GM12878 (cell line): ENCODE measurements around the gene TPPP3.

ENCODE experiments used
- CBFB ChIP-seq: IDR thresholded peaks from 2 replicates; pipeline ENCODE4 v1.6.1; 2016; ENCODE audit warnings: antibody characterized with exemption, low read depth
- CHD4 ChIP-seq: fragments of 200-600 bp; sonication (generic); IDR thresholded peaks from 2 replicates; pipeline ENCODE4 v1.6.1; 2016; ENCODE audit warnings: mild to moderate bottlenecking
- CREB1 ChIP-seq: IDR thresholded peaks from 2 replicates; pipeline ENCODE4 v1.6.1; 2012; ENCODE audit warnings: low read depth, mild to moderate bottlenecking, inconsistent platforms
- CTCF ChIP-seq, 3 experiments: IDR thresholded peaks in 2 of 3; conservative IDR thresholded peaks in 1 of 3; 2 replicates each; pipeline ENCODE4 v1.5.1; 2011; ENCODE audit warnings: low read depth in 3 of 3, low read length in 3 of 3, mild to moderate bottlenecking in 3 of 3, control low read depth in 2 of 3, moderate library complexity in 2 of 3, inconsistent platforms in 1 of 3, mixed read lengths in 1 of 3; ENCODE audit not compliant: control insufficient read depth in 2 of 3, insufficient read depth in 1 of 3; ENCODE audit errors: extremely low read depth in 1 of 3
- ETV6 ChIP-seq, 2 experiments: fragments of 450-650 bp in 1 of 2; IDR thresholded peaks in 1 of 2; conservative IDR thresholded peaks in 1 of 2; 2 replicates each; pipeline ENCODE4 v1.6.1; 2014; ENCODE audit warnings: antibody characterized with exemption in 1 of 2, borderline replicate concordance in 1 of 2, low read depth in 1 of 2, mild to moderate bottlenecking in 1 of 2, moderate library complexity in 1 of 2
- FOS ChIP-seq: IDR thresholded peaks from 3 replicates; pipeline ENCODE4 v1.6.1; 2011; ENCODE audit warnings: borderline replicate concordance; ENCODE audit not compliant: insufficient read length; ENCODE audit errors: extremely low read depth
- GABPA ChIP-seq: IDR thresholded peaks from 2 replicates; pipeline ENCODE4 v1.6.1; 2014; ENCODE audit warnings: antibody characterized with exemption, low read depth, mild to moderate bottlenecking, inconsistent platforms
- IKZF2 ChIP-seq, 2 experiments: fragments of 450-650 bp; IDR thresholded peaks; 2 replicates each; pipeline ENCODE4 v1.6.1; 2017; ENCODE audit warnings: mild to moderate bottlenecking in 2 of 2, moderate library complexity in 2 of 2
- JUND ChIP-seq: IDR thresholded peaks from 2 replicates; pipeline ENCODE4 v1.6.1; 2012; ENCODE audit warnings: low read depth, mild to moderate bottlenecking, low read length, improper control_type of control experiment, moderate library complexity
- NFIC ChIP-seq: IDR thresholded peaks from 2 replicates; pipeline ENCODE4 v1.6.1; 2012; ENCODE audit warnings: low read depth, mild to moderate bottlenecking, inconsistent platforms, low read length, moderate library complexity
- NFYB ChIP-seq: IDR thresholded peaks from 2 replicates; pipeline ENCODE4 v1.6.1; 2011; ENCODE audit warnings: low read depth, mild to moderate bottlenecking, low read length, improper control_type of control experiment, moderate library complexity; ENCODE audit not compliant: insufficient read depth
- RAD21 ChIP-seq: IDR thresholded peaks from 2 replicates; pipeline ENCODE4 v1.6.1; 2011; ENCODE audit warnings: mild to moderate bottlenecking, low read depth, low read length, moderate library complexity; ENCODE audit not compliant: insufficient read depth
- ZNF274 ChIP-seq: IDR thresholded peaks from one replicate; pipeline ENCODE4 v1.8.0; 2011; ENCODE audit not compliant: insufficient read length, insufficient read depth
- TF ChIP-seq, protein P1 (sequence below): fragments of 450-650 bp; conservative IDR thresholded peaks from 2 replicates; pipeline ENCODE4 v1.6.1; 2017; ENCODE audit warnings: mild to moderate bottlenecking, moderate library complexity

GRCh38 chr16:67399749-67400704, 6.7 kb upstream of the TPPP3 start:
- TF ChIP-seq NFYB (no peak), RAD21 (no peak), IKZF2 (IDR thresholded peaks at IDR 0.05) (no peak), NFIC (no peak), CBFB (no peak), JUND (no peak), FOS (no peak), CTCF (IDR thresholded peaks at IDR 0.05 in 2 of 3, conservative IDR thresholded peaks at IDR 0.05 in 1 of 3; ENCODE audit: control insufficient read depth in 2 of 3, extremely low read depth in 1 of 3, insufficient read depth in 1 of 3, low read depth in 3 of 3, low read length in 3 of 3) (no peak), ZNF274 (no peak), CHD4 (no peak), GABPA (no peak), ETV6 (conservative IDR thresholded peaks at IDR 0.05 in 1 of 2, IDR thresholded peaks at IDR 0.05 in 1 of 2; ENCODE audit: borderline replicate concordance in 1 of 2, low read depth in 1 of 2) (no peak), CREB1 (no peak)
- TF ChIP-seq, protein P1, sequence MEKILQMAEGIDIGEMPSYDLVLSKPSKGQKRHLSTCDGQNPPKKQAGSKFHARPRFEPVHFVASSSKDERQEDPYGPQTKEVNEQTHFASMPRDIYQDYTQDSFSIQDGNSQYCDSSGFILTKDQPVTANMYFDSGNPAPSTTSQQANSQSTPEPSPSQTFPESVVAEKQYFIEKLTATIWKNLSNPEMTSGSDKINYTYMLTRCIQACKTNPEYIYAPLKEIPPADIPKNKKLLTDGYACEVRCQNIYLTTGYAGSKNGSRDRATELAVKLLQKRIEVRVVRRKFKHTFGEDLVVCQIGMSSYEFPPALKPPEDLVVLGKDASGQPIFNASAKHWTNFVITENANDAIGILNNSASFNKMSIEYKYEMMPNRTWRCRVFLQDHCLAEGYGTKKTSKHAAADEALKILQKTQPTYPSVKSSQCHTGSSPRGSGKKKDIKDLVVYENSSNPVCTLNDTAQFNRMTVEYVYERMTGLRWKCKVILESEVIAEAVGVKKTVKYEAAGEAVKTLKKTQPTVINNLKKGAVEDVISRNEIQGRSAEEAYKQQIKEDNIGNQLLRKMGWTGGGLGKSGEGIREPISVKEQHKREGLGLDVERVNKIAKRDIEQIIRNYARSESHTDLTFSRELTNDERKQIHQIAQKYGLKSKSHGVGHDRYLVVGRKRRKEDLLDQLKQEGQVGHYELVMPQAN = no peak
